GM18868 (cell line): Measurements from ENCODE around the gene ANKS6.

ENCODE experiments used
- ATAC-seq: cut with Tn5 transposase; IDR thresholded peaks from one replicate; pipeline ENCODE4 v1.9.1; 2021; ENCODE audit warnings: mild to moderate bottlenecking, moderate library complexity; ENCODE audit not compliant: unreplicated experiment

The ANKS6 gene

GRCh38 chr9:98793031-98793430, 3.3 kb downstream of the ANKS6 start:
- ATAC-seq: no peak

- no peak for ATAC-seq
Measured at GRCh38 chr9:98791608-98792490, 4.5 kb downstream of the ANKS6 start.

GRCh38 chr9:98790842-98791607, 5.3 kb downstream of the ANKS6 start:
- peak; percentile 71 for ATAC-seq

GRCh38 chr9:98790134-98790841, 6.1 kb downstream of the ANKS6 start:
- ATAC-seq: no peak

- ATAC-seq: no peak
Measured at GRCh38 chr9:98789483-98790133, 6.7 kb downstream of the ANKS6 start.

DNA sequence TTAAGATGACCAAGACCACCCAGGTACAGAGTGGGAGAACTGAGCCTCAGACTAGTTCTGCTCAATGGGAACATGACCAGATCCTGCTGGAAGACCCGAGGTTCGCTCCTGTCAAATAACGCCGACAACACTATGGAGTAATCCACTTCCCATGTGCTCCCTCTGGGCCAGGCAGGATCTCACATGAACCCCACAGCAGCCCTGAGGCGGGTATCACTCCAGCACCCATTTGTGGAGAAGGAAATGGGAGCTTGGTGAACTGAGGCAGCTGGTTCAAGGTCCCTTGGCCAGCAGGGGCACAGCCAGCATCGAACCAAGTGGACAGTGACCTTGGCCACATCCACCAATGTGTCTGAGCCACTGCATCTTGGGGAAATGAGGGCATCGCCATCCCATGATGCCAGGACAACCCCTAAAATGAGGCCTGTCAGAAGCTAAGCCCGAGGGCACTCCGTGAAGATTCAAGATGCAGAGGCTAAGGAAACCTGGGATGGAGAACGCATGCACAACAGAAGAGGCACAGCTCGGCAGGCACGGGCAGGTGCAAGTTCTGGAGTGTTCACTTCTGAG, 8.5 kb downstream of the ANKS6 start:
- no peak for ATAC-seq

GRCh38 chr9:98786750-98787510, 9.4 kb downstream of the ANKS6 start:
- no peak for ATAC-seq

GRCh38 chr9:98784831-98785806, 11.2 kb downstream of the ANKS6 start:
- no peak for ATAC-seq

GRCh38 chr9:98783518-98784226, 12.7 kb downstream of the ANKS6 start:
- no peak for ATAC-seq

GRCh38 chr9:98781588-98782383, 14.6 kb downstream of the ANKS6 start:
- ATAC-seq: no peak

DNA sequence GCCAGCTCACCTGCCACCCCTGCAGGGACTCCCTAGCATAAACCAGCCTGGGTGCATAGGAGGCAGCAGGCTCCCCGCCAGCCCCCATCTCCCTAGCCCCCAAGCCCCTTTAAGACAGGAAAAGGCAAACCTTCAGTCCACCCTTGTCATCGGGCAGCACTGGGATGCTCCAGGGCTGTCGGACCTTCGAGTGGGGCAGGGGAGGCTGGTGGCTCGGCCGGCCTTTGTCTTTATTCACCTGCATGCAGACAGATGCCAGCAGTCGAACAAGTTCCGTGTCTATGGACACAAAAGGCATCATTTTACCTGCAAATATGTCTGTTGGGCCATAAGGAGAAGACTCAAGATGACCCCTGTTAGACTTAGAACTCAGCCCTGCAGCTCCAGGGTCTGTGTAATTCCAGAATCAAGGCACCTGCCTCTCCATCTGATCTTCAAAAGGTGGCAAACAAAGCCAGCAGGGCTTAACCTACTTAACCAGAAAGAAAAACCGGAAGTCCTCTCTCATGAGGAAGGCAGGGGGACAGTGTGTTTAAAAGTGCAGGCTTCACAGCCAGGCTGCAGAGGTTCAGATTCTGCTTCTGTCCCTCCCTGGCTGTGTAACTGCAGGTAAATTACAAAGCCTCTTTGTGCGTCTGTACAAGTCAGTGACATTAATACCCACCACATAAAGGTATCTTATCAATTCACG, 16.2 kb downstream of the ANKS6 start:
- no peak for ATAC-seq

DNA sequence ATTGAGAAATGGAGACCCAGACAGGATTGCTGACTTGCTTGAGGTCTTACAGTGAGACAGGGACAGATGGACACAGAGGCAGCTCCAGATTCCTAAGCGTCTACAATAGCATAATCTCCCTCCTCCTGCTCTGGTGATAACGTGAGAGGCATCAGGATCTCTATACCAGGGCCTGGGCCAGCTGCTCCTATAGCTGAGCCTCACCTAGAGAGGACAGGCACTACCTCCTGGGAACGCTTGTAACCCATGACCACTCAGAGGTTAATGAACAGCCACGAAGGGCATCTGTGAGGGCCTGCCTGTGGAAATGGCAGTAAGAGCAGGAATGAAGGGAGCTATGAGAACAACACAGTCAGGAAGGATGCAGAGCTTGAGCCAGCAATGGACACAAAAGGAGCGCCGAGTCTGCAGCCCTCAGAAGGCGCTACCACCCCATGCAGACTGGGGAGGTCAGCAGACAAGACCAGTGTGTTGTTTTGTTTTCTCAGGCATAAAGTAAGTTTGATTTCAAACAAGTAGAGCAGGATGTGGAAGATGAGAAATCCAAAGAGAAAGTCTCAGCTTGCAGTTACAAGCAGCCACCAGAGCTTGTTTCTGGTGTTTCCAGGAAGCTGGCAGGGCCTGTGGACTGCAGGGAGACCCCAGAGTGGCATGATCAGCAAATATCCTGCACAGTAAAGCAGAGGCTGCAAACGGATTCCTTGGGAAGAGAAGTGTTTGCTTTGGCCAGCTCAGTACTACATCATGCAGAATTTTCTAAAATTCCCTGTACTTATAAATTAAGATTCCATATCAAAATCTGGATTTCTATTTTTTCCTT, 17.4 kb downstream of the ANKS6 start:
- no peak for ATAC-seq

DNA sequence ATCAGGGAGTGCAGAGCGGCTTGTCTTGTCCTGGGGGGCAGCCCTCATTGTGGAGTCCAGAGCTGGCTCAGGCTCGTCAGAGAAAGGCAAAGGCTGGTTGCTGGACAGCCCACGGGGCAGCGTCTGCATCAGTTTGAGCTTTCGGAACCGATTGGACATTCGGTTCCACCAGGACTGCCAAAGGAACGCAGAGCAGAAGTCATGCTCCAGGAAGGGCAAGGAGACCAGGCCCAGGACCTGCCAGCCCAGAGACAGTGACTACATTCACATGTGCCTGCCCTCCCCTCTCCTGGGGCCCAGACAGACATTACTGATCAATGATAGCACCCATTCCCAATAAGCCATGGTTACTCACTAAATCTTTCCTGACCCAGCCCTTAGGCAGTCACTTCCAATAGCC, 18.1 kb downstream of the ANKS6 start:
- ATAC-seq: no peak

DNA sequence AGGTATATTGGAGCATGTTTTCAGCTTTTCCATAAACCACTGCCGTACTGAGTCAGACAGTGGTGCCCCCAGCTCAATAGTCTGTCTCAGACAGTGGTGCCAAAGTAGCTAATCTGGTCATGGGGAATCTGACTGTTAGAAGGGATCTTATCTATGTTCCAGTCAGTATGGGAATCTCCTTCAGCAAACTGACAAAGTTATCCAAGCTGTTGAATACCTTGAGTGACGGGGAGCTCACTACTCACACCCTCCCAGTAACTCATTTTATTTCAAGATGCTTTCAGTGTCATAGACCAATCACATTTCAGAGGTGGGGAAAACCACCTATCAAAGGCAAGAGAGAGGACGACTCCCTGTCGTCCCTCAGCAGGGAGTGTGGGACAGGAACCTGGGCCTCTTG, 18.7 kb downstream of the ANKS6 start:
- no peak for ATAC-seq

GRCh38 chr9:98775831-98776441, 20.4 kb downstream of the ANKS6 start:
- no peak for ATAC-seq
